Left renal pelvis (tissue), 4 donors: ENCODE measurements around the gene RBM28. TPM values are rescaled to one million over a fixed set of nuclear protein-coding genes. Genes with fewer than 3 reads are reported as not detected.

Source experiments
- DNase-seq, 4 donors: peaks; one replicate each; pipeline ENCODE4 v3.0.0-alpha.2; 2013; ENCODE audit warnings: low read depth in 4 of 4, low spot score in 3 of 4
- polyA plus RNA-seq, 4 donors: library from polyadenylated mRNA; unstranded; fragments of 120-200 nt; gene quantifications; one replicate each; pipeline ENCODE4 v1.2.1, GENCODE V29; 2013; ENCODE audit not compliant: insufficient read length in 4 of 4

The RBM28 gene
- polyA plus RNA-seq, 4 donors, result 37.9 to 53.3 (median 47.7) TPM

DNA sequence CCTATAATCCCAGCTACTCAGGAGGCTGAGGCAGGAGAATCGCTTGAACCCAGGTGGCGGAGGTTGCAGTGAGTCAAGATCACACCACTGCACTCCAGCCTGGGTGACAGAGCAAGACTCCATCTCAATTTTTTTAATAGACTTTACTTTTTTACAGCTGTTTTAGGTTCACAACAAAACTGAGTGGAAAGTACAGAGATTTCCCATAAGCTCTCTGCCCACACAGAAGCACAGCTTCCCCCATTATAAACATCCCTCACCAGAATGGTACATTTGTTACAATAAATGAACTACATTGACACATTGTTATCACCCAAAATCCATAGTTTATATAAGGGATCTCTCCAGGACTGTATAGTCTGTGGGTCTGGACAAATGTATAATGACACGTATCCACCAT lies 32.4 kb upstream of the RBM28 start:
- no peak for DNase-seq

DNA sequence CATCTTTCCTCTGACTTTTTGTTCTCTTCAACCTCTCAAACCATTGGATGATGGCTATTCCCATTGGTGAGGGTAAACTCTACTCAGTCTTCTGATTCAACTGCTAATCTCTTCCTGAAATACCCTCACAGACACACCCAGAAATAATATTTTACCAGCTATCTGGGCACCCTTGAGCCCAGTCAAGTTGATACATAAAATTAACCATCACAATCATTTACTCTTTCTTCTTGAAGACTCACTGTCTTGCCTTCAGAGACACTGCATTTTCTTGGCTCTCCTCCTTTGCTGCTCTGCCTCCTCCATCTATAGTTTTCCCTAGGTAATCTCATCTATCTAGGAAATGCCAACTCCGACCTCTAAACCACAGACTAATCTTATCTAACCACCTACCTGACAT lies 30.3 kb upstream of the RBM28 start:
- no peak for DNase-seq

DNA sequence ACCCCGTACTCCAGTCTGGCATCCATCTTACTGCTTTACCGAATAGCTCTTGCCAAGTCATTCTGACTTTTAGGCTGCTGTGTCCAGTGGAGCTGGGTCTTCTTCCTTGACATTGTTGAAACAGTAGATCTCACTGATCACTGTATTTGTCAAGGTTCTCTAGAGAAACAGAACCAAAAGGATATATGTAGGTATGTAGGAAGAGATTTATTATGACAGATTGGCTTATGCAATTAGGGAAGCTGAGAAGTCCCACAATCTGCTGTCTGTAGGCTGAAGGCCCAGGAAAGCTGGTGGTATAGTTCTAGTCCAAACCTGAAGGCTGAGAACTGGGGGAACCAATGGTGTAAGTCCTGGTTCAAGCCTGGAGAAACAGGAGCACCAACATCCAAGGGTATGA lies 29.9 kb upstream of the RBM28 start:
- no peak for DNase-seq

DNA sequence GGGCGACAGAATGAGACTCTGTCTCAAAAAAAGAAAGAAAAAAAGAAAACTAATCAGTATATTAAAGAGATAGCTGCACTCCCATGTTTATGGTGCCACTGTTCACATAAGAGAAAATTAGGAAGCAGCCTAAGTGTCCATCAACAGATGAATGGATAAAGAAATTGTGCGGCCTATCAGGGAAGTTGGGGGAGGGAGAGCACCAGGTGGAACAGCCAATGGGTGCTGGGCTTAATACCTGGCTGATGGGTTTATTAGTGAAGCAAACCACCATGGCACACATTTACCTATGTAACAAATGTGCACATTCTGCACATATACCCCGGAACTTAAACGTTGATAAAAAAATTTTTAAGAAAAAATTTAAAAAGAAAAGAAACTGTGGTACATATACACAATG lies 26.8 kb upstream of the RBM28 start:
- DNase-seq, result no peak

DNA sequence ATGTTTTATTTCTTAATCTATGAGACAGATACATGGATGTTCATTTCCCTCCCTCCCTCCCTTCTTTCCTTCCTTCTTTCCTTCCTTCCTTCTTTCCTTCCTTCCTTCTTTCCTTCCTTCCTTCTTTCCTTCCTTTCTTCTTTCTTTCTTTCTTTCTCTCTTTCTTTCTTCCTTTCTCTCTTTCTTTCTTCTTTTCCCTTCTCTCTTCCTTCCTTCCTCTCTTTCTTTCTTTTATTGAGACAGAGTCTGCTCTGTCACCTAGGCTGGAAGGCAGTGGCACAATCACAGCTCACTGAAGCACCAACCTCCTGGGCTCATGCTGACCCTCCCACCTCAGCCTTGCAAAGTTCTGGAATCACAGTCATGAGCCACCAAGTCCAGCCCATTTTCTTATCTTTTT lies 23.3 kb upstream of the RBM28 start:
- DNase-seq, result no peak

DNA sequence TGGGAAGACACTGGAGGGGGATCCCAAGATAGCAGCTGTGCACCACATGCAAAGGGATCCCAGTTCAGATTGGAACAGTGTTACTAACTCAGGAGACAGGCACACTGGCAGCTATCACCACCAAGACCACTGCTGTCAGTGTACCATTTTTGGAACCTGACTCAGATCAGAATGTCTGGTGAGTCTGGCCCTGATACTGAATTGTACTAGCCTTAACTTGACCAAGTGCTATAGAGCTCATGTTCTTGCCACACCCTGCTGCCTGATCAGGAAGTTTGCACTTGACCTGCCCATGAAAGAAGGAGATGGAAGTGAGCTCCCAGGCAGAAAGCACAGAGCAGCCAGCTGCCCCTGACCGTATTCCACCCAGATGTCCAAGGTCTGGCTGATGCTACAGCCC lies 22.6 kb upstream of the RBM28 start:
- no peak for DNase-seq

DNA sequence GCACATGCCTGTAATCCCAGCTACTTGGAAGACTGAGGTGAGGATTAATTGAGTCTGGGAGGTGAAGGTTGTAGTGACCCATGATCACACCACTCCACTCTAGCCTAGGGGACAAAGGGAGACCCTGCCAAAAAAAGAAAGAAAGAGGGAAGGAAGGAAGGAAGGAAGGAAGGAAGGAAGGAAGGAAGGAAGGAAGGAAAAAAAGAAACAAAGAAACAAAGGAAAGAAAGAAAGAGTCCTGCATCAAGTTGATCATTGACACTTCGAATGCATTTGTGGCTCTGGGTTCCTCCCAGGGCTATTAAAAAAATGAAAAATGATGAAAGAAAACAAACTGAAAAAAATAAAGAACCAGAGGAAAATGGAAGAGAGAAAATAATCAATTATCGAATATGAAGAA lies 21.7 kb upstream of the RBM28 start:
- no peak for DNase-seq

DNA sequence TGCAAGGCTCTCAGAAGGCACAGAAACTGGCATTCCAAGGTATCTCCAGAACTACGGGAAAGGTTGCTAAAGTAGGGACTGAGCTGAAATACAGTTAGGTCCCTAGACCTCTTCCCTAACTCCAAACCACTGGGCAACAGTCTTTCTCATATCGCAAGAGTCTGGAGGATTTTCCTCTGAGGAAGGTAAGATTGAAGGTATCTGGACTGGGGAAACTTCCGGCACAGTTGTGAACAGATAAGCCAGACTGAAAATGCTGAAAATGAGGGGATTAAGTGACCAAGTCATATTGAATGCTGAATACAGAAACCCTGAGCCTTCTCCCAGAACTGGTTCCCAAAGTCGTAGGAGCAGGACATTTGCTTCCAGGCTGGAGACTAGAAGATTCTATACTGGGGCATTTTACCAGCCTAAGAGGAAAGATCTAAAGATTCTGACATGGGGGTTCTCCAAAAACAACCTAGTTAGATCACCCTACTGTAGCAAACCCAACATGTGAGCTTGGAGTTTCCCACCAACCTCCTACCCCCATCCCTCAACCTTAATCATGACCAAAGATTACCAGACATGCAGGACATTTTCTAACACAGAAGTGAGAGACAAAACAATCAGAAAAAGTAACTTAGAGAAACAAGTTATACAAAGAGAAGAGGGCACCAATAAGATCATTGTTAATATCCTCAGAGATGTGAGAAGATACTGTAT lies 20.6 kb upstream of the RBM28 start:
- no peak for DNase-seq

DNA sequence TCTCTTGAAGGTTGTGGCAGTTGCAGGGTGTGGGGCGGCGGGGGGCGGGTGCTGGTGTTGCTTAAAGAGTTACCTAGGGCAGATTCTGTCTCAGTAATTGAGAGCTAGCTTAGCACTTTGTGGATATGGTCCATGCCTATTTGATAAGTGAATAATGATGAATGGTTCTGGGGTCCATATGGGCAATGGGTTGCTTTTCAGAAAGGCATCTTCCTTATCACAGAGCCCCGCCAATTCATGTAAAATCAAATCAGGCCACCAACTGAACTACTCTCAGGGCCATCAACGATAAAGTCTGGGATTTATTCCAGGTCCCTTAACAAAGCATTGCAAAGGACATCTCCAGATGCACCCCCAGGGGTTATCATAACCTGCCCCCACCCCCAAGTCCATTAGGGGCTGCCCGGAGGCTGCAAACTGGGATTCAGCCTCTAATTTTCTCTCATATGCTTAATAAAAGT lies 19.6 kb upstream of the RBM28 start:
- DNase-seq, result no peak

DNA sequence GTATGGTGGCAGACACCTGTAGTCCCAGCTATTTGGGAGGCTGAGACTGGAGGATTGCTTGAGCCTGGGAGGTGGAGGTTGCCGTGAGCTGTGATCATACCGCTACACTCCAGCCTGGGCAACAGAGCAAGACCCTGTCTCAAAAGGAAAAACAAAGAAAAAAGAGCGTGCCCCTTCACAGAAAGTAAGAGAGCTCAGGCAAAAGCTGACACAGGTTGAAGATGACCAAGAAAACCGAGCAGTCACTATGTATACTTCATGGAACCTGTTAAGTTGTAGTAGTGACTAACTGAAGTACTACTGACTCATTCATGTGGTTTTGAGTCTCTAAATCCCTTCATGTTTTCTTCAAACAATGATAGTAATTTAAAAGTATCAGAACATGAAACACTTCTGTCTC lies 19.0 kb upstream of the RBM28 start:
- DNase-seq, result no peak

DNA sequence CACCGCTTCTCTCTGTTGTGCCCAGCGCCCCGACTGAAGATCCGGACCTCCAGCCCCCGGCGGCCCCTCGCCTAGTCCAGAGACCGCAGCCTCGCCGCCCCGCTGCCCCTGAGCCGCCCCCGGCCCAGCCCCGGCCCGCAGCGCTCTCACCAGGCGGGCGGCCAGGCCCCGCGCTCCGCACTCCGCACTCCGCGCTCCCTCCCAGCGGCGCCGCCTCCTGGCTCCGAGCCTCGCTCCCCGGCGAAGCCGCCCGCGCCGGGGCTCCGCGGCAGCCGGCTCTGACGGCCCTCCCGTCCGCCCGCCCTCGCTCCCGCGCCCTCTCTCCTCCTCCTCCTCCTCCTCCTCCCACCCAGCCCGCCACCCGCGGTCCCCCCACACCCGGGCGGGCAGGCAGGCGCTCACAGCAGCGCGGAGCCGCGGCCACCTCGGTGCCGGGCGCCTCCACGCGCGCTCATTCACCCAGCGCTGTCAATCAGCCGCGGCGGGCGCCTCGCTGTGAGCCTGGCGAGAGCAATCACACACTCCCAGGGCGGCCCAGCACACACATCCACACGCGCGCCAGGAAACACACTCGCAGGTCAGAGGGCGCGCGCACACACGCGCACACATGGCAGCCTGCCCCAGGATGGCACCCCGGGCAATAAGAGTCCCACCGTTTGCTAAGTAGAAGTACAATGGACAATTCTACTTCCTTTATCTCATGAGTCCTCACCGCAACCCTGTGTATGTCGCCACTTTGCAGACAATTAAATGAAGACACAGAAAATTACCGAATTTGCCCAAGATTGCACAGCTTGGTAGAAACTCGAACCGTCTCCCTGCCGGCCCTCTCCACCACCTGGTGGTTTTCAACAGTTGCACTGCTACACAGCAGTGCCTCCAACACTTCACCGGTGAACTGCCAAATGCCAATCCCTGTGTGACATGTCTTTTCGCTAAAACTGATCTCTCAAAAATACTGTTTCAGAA lies 18.0 kb upstream of the RBM28 start, which contains the start of gene PRRT4:
PRRT4 (minus strand) TSS at position 280 of the 969 bp plus-strand sequence.
- DNase-seq, result no peak

DNA sequence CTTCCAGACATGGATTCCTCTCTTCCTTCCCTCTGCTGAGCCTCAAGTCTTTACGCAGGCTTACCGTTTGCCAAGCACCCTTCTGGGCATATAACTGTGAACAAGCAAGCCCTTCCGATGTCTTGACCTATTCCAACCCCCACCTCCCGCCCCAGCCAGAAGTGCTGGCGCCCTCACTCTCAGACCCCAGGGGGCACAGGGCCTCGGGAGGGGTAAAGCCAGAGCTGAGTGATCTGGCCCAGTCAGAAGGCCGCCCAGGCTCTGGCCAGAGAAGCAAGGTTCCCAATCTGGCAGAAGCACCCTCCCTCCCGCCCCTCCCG lies 16.6 kb upstream of the RBM28 start:
- no peak for DNase-seq

DNA sequence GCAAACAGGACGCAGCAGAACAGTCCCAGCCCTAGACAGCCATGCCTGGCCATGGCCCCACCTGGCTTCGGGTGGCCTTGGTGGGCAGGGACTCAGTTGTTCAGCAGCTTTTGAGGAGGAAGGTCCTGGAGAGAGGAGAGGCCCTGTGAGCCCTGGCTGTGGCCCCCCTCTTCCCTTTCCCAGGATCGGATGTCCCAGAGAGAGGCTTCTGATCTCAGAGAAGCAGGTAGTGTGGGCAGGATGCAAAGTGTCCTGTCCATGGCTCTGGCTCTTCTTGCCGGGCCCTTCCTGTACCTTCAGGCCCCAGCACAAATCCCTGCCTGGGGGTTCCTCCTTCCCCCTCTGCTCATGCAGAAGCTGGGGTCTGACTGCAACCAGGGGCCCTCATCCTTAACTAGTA lies 16.2 kb upstream of the RBM28 start:
- DNase-seq, result no peak

DNA sequence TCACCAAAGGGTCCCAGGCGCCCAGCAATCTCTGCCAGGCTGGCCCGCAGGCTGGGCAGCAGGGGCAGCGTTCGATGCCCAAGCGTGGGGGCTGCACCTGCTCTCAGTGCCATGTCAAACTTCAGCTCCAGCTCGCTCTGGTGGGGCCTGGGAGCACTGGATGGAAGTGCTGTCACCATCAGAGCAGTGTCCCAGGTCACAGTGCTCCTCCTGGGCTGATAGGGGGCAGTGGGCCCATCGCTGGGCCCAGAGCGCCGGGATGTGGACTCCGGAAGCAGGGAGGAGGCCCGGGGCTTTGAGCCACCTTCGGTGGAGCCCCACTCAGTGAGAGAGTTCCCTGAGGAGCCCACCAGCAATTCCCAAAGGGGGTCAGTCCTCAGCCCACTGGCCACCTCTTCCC lies 15.6 kb upstream of the RBM28 start:
- DNase-seq, result no peak

DNA sequence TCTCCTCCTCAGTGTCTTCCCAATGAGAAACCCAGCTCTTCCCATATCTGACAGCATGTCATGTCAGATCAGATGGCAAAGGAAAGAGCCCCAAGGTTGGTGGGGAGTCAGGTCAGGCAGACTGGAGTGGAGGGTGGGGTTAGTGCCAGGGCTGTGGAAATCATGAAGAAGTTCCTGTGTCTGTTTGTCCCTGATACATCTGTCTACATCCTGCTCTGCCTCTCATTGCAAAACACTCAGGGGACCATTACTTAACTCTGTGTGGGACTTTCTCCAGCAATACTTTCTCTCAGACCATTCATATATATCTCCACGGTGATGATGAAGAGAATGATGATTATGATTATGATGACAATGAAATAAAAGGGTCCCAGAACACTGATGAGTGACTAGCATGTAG lies 14.5 kb upstream of the RBM28 start:
- DNase-seq, result no peak

DNA sequence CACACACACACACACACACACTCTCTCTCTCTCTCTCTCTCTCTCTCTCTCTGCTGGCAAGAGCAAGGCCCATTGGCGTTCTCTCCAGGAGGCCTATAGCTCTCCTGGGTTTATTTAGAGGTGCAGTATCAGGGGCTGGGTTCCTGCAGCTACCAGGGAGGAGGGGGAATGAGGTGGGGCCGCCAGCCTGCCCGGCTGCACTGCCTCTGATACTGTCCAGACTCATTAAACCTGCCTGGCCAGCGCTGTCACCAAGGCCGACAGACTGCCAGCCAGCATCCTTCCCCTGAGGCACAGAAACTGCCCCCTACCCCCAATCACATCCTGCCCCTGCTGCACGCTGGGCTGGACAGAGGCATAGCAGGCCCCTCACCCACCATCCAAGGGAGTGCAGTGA lies 13.5 kb upstream of the RBM28 start:
- no peak for DNase-seq

DNA sequence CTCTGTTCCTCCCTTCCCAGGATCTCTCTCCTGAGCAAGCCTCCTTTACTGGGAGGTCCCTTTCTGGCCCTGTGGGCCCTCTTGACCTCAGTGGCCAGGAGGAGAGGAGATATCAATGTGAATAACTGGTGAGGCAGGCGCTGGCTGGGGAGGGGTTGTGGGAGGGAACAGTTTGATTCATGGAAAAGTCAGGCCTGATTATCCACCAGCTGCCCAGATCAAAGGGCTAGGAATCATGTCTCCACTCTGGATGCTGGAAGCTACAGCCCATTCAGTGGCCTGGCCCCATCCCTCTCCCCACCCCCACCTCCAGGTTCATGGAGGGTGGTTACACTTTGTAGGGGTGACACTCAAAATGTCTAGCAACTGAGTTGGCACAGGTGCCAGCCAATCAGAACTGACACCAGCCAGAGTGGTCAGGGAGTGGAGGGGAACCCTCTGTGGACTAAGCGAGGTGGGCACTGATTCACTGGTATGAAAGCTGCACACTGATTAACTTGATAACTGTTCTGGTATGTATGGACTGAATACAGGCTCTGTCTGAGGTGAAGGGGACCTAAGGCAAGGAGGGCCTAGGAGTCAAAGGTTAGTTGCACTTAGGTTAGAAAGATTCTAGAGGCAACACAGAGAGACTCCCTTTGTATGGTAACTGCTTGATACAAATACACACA lies 13.0 kb upstream of the RBM28 start:
- DNase-seq, result no peak

DNA sequence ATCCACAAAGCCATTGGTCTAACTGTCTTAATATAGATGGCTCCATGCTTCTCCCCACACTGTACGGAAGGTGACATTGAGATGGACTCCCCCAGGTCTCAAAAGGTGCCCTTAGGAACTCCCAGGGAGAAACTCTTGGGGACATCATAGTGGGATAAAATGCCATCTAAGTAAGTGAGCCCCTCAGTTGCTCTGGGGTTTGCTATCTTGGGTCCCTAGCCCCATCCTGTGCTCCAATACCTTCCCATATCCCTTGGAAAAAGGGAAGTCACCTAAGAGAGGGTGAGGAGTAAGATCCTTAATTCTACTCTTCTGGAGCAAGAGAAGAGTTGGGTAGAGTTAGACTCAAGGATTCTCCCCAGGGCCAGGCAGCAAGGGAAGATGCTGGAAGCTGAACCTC lies 9.9 kb upstream of the RBM28 start:
- no peak for DNase-seq

DNA sequence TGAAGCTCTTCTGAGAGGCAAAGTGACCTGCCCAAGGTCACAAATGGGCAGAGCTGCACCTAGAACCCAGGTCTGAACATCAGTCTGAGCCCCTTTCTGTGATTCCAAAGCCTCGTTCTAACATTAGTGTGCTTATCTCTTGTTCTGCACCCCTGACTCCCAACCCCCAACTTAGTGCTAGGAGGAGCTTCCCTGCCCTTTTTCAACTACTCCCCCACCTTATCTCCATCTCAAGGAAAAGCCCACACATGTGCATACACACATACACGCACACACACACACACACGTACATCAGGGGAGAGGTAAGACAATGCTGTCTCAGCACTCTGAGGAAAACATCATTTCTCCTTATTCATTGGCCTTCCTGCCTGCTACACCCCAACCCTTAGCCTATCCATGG lies 9.5 kb upstream of the RBM28 start:
- no peak for DNase-seq

DNA sequence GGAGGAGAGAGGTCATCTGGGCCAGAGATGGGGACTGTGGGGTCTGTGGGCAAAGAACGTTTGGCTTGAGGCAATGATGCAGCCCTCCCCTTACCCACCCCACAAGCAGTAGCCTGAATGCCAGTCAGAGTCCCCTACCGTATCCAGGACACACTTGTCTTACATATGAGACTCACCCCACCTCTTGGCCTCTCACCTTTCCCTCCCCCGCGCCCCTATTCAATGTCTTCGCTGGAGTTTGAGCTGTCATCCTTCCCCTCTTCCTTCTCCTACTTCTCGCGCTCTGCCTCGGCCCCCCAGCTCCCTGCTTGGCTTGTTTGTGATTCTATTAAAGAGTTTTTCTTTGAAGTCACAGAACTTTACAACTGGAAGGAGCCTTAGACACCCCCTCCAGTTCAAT lies 8.9 kb upstream of the RBM28 start:
- DNase-seq, result no peak

DNA sequence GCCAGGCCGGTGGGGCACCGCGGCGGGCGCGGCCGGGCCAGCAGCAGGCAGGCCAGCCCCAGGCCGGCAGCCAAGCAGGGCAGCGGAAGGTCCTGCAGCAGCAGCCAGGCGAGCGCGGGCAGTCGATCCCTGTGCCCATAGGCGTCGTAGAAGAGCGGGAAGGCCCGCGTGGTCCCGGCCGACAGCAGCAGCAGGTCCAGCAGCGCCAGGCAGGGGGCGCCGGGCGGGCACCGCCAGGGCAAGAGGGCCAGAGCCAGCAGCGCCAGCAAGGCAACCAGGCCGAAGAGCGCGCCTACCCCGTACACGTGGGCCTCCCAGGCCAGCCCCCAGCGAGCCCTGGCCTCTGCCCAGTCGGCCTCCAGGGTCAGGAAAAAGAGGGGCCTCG lies 8.4 kb upstream of the RBM28 start:
- DNase-seq, result no peak
